Right forelimb (tissue), 1 donor: ENCODE data around the gene FUBP3.
"Not testable (repeated sequence)": the region's sequence is repeated elsewhere in the genome, so short reads cannot be mapped to it uniquely, and the experiment has no call there.

Experiments
- DNase-seq: peaks from one replicate; pipeline ENCODE4 v3.0.0-alpha.2; 2018

The FUBP3 gene

DNA sequence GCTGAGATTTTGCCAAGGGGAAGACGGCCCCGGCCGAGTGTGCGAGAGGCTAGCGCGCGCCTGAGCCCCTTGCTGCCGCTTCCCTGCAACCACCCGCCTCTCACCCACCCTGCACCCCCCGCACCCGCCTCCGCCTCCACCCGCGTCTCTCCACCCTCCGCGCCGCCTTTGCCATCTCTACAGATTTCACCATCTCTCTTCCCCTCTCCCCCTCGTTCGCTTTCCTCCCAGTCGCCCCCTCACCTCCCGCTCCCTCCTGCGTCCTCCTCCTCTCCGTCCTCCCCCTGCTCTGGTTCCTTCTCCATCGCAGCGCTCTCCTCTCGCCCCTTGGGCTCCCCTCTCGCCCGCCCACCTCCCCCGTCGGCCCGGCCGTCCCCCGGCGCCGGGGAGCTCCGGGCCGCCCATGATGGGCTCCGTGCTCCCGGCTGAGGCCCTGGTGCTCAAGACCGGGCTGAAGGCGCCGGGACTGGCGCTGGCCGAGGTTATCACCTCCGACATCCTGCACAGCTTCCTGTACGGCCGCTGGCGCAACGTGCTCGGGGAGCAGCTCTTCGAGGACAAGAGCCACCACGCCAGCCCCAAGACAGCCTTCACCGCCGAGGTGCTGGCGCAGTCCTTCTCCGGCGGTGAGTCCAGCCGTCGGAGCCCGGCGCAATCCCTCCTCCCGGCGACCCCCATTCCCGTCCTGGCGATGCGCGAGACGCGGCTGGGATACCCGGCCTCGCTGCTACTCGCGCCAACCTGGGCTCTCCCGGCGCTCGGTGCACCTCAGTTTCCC, 85.1 kb downstream of the FUBP3 start, which contains the start of gene PRDM12:
Gene PRDM12 (plus strand): TSS at position 344 of the 778 bp plus-strand sequence. CDS start 60 bp downstream, at position 404.
- no peak for DNase-seq

DNA sequence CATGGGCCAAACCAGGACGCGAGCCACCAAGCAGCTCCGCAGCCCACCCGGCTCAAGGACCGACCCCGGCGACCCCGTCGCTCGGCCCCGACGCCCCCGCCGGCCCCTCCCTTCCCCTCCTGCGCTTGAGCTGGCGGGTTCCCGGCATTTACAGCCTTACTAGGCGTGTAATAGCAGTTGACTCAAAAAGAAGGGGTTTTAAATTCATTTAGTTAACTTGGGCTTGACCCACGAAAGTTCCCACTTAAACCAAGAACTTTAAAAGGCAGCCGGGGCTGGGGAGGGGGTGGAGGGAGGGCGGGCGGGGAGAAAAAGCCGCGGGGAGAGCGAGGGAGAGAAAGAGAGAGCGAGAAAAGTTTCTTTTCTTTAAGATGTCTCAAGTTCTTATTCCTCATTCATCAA, 85.7 kb downstream of the FUBP3 start:
- DNase-seq, result no peak

DNA sequence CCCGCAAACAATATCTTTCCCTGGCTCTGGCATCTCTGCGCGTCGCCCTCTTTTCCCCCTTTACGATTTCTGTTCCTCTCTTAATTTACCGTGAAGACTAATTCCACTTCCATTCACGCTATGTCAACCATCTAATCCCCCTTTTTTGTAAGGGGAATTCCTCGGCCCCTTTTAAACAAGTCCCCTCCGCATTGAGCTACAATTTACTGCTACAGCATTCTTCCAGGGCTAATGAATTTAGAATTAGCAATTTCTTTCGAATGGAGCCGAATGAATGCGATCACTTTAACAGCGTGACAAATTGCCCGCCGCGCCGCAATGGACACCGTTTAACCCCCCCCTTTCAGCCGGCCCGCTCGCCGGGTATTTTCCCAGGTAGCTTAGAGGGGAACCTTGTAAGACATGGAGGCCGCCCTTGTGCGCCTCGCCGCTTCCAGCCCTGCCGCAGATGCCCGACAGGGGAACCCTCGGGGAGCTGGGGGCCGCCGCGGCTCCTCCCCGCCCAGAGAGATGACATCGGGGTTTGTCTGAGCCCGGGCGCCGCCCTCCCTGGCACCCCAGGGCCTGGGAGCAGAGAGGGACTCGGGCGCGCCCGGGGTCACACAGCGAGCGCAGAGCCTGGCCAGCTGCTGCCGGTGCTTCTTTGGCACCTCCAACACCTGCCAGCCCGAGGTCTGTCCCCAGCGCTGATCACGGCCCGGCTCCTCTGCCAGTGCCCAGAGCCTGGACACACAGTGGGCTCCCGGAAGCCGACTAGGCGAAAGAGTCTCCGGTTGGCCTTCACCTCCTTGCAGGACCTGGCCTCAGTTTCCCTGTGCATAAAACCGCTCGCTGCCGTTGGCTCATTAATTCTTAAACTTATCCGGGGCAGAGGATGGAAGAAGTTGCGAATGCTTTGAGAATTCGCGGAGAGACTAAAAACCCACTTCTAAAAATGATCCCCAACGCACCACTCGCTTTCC, 86.3 kb downstream of the FUBP3 start:
- no peak for DNase-seq

DNA sequence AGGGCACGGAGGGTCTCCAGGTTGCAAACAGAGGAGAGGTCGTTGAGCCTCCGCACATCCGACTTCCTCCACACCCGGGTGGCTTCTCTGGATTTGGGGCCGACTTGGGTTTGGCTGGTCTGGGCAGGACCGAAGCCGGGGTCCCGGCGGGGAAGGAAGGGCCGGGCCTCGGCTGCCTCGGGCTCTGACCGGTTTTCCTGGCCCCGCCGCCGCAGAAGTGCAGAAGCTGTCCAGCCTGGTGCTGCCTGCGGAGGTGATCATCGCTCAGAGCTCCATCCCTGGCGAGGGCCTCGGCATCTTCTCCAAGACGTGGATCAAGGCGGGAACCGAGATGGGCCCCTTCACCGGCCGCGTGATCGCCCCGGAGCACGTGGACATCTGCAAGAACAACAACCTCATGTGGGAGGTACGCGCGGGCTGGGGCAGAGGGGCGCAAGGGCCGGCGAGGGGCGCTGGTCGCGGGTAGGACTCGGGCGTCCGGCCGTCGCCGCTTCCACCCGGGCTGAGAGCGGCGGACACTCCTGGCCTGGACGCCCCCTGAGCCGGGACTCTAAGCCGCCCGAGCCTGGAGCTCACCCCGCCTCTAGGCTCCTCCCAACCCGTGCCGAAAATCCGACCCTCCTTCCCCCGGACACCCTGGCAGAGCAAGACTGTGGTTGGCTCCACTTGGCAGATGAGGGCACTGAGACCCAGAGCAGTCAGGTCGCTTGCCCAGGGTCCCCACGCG, 87.2 kb downstream of the FUBP3 start:
- no peak for DNase-seq

DNA sequence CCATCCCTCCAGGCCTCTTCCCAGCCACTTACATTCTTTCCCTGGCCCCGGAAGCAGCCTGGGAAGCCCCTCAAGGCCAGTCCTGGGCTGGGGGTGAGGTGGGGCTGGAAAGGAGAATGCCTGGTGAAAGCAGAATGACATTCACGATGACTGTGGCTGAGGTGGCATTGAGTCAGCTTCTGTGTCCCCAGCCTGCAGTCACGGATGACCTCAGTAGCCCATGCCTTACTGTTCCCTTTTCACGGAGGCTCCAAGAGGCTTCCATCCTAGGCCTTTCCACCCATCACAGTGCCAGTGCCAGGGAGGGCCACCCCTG, 87.7 kb downstream of the FUBP3 start:
- no peak for DNase-seq

DNA sequence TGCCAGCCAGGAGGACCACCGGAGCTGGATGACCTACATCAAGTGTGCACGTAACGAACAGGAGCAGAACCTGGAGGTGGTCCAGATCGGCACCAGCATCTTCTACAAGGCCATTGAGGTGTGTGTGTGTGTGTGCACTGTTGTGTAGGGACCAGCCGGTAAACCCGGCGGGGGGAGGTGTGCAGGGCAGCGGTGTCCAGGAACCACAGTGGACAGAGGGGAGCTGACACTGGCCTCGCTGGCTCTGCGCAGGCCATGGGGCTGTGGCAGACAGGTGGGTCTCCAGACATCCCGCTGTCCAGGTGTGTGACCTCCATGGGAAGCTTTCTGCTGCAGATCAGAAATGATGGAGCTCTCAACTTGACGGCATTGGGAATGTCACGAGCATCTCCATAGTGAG, 88.8 kb downstream of the FUBP3 start:
- no peak for DNase-seq

DNA sequence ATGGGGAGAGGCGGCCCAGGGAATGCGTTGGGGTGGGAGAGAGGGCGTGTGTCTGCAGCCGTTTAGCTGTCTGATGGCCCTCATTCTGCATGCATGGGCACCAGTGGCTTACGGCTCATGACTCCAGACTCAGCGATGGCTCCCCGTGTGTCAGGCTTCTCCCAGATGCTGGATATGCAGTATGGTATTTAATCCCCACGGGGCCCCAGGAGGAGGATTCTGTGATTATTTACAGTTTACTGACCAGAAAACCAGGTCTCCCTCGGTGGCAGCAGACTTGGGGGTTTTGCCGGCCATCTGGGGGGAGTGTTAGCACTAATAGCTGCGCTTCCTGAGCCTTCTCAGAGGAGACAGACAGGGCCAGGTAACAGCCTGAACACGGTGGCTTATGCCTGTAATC, 89.3 kb downstream of the FUBP3 start:
- DNase-seq, result no peak

DNA sequence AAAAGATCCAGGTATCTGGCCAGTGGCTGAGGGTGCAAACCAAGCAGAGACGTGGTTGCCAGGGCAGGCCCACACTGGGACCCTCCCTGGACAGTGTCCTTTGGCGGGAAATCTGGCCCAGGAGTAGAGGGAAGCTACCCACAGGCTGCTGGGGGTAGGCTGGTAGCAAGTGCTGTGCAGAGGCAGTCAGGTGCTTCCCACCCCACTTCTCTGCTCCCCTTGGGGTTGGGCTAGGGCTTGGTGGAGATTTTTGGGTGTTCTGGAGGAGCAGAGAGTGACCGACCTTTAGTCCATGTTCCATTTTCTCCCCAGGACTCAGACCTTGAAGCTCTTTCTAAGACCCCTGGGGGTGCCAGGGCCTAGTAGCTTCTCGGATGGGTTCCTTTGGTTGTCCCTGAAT, 90.6 kb downstream of the FUBP3 start:
- DNase-seq, result no peak

DNA sequence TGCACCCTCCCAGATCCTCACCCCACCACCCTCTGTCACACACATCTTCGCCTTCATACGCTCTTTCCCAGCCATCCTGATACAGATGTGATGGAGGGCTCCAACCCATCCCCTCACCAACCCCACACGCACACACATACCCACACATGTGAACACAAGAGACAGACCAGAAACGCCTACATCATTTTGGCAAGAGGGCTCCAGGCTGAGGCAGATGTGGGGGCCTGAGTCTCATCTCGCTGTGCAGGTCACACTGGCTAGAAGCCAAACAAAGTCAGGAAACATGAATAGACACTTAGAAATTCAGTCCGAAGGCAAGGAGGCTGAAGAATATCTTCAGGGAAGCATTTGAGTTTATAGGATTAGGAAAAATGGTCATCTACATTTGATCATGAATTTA, 91.3 kb downstream of the FUBP3 start:
- DNase-seq, result no peak

DNA sequence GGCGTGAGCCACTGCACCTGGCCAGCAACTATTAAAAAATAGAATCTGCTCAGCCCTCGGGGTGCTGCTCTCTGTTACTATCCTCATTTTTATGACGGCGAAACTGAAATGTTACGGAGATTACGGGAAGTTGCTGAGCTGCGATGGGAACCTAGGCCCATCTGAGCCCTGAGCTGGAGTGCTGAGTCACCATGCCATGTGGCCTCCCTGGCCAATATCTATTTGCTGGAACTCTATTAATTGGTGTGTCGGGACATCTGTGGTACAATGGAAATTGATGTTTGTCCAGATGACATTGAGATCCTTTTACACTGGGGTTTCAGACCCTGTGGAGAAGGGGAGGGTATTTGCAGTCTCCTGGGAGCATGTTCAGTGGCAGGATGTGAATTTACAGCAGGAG, 93.1 kb downstream of the FUBP3 start:
- DNase-seq, result no peak

DNA sequence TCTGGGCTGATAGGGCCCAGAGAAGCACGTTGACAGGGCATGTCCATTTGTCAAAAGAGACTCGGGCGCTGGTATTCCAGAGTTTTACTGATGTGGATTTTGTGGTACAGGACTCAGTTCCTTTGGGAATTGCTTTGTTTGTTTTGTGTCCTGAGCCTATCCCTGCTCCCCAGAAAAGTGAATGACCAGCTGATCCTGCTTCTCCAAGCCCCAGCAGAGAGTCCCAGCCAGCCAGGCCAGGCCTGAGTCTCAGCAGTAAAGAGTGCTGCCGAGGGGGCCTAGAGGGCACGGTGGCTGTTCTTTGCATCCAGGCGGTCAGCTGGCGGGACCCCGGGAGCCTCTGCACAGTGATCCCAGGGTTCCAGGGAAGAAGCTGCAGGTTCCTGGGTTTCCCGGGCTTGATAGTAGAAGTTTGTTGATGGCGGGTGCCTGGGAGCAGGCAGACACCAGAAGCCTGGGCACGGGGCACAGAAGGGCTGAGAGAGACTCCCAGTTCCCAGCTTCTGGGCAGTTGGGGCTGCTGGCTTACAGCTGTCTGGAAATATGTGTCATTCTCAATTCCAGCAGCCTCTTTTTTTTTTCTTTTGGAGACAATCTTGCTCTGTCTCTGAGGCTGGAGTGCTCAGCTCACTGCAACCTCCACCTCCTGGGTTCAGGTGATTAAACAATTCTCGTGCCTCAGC, 93.7 kb downstream of the FUBP3 start:
- no peak for DNase-seq

DNA sequence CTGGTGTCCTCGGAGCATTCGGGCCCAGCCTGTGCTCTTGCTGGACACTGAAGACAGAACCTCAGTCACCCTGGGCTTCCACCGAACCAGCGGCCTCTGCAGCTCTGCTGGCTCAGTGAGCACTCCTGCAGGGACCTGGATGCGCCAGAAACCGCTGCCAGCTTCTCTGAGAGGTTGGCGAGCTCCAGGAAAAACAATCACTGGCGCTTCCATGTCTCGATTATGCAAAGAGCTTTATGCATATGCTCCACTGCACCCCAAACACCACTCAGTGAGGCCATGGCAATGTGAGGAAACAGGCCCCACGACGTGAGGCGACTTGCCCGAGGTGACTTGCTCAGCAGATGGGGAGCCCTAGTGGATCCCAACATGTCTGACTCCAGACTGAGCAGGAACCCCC, 96.0 kb downstream of the FUBP3 start:
- no peak for DNase-seq

DNA sequence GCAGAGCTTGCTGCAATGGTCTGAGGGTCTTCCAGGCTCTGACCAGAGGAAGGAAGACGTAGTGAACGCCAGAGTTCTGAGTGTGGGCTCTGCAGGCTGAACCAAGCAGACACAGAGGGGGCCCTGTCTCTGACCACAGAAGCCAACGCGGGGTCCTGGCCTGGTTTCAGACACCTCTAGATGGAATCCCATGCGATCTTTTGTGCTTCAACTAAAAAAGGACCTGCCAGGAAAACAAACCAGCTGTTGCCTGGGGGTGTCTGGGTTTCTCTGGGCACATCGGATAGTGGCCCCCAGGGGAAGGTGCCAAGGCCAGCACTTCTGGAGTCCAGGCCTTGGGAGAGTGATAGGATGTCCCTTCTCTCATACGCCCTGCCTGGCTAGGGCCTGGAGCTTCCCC, 97.9 kb downstream of the FUBP3 start:
- DNase-seq, result no peak

DNA sequence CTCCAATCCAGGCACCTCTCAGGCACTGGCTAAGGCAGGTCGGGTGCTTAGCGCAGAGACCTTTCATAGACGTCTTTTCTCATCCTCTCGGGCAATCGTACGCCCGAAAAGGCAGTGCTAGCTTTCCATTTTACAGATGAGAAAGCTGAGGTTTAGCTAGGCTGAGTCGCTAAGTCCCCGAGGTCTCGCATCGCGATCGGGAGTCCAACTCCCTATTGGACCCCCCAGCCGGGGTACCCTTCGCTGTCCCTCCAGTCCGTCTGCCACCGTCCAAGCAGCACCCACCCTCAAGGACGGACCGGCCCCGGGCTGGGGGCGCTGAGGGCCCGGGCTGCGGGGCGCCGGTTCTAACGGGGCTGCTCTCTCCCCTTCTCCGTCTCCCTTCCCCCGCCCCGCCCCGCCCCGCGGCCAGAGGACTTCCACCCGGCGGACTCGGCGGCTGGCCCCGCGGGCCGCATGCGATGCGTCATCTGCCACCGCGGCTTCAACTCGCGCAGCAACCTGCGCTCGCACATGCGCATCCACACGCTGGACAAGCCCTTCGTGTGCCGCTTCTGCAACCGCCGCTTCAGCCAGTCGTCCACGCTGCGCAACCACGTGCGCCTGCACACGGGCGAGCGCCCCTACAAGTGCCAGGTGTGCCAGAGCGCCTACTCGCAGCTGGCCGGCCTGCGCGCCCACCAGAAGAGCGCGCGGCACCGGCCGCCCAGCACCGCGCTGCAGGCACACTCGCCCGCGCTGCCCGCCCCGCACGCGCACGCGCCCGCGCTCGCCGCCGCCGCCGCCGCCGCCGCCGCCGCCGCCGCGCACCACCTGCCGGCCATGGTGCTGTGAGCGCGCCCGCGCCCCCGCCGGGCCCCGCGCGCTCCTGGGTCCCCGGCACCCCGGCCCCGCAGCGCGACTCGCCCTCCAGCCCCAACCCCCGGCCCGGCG, 101.7 kb downstream of the FUBP3 start:
- peak; percentile 71 for DNase-seq

DNA sequence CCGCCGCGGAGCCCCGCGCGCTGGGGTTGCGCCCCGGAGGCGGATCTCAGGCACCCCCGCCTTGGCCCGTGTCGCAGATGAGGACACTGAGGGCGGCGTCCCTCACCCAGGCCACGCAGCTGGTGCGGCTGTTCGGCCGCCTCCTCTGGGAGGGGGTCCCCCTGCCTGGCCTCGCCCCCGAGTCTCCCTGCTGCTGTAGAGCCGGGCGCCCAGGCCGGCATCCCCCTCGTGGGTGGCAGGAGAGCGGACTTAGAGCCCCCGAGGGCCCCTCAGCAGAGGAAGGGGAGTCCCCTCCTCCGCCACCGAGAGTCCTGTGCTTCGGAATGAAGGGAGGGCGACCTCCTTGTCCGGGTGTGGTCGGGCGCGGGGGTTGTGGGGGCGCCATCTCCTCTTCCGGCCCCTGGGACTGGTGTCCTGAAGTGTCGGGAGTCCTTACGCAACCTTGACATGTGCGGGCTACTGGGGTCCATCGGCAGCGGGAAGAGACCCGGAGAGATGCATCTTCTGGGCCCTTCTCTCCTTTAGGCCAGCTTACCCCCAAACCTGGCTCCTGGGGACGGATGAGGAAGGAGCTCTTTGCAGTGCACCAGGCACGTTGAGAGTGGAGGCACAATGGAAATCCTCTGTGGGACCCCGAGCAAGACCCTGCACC, 102.5 kb downstream of the FUBP3 start:
- peak; percentile 58 for DNase-seq

DNA sequence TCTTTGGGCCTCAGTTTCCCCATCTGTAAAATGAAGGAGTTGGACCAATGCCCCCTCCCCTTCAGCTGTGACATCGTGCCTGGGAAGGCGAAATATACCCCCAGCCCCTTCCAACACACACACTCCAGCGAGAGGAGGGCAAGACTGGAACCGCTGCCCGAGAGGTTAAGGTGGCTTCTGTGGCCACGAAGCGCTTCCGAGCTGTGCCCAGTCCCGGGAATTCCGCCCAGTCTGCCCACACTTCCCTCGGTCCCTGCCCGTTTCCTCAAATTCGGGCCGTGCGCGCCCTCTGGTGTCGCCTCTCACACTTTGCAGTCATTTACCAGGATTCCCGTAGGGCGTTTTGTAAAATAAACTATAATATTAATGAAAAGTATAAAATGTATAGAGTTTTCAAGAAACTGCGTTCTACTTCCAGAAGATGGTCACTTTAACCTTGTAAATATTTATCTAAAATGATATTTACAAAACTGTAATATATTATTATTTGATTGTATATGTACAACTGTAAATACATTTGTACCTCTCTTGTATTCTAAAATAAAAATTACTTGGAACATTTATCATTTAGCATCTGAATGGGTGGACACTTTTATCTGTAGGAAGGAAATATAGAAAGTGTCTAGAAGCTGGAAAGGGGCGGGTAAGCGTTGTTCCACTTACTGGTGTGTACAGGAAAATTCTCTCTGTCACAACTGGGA, 103.2 kb downstream of the FUBP3 start:
- peak; percentile 82 for DNase-seq

DNA sequence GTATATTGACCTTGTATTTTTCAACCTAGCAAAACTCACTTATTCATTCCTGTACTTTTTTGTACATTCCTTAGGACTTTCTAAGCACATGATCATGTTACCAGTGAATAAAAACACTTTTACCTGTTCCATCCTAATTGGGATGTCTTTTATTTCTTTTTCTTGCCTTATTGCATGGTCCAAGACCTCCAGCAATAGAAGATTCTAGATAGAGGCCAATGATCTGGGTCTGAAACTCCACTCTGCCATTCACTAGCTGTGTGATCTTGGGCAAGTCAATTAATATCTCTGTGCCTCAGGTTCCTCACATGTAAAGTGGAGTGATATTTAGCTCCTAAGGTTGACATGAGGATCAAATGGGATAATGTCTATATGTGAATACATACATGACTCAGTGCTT, 105.7 kb downstream of the FUBP3 start:
- no peak for DNase-seq

DNA sequence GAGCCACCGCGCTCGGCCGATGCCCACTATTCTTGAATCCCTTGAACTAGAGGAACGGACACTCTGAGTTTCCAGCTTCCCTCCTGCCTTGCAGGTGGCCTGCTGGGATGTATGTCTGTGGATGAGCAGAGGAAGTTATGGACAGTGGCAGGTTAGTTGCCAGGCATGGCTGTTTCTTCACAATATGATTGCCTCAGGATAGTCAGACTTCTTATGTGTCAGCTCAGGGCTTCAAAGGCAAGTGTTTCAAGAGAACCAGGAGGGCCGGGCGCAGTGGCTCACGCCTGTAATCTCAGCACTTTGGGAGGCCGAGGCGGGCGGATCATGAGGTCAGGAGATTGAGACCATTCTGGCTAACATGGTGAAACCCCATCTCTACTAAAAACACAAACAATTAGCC, 106.6 kb downstream of the FUBP3 start:
- DNase-seq, result not testable (repeated sequence)

DNA sequence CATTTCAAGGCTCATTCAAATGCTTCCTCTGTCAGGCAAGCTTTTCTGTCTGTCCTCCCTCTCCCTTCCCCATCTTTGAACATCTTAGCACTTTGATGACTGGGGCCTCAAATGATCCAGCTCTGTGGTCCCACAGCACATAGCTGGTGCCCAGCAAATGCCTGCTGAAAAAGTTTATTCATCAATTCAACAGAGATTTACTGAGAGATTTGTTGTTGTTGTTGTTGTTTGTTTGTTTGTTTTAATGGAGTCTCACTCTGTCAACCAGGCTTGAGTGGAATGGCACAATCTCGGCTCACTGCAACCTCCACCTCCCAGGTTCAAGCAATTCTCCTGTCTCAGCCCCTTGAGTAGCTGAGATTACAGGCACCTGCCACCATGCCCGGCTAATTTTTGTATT, 108.2 kb downstream of the FUBP3 start:
- no peak for DNase-seq
